H1 (cell line): ENCODE measurements around the gene PAX8. TPM values are rescaled to one million over a fixed set of nuclear protein-coding genes. Genes with fewer than 3 reads are reported as not detected.

Source experiments
- CTCF ChIA-PET: fragments of 300-600 bp; sonication (Branson Sonifier 250); formaldehyde crosslinking; loops from one replicate; lab custom pipeline; 2021; ENCODE audit not compliant: partially characterized antibody; lab: Charles Lee
- POLR2A ChIA-PET: fragments of 300-600 bp; sonication (Branson Sonifier 250); formaldehyde crosslinking; loops from one replicate; lab custom pipeline; 2021; ENCODE audit warnings: inconsistent platforms; ENCODE audit not compliant: partially characterized antibody; lab: Charles Lee
- DNase-seq, 2 experiments: peaks; one replicate each; pipeline versions ENCODE4 v3.0.0 to v3.0.0-alpha.2; 2010 to 2022; ENCODE audit warnings: low spot score in 2 of 2, low read depth in 1 of 2, mixed read lengths in 1 of 2
- FAIRE-seq: peaks from 2 replicates; lab custom pipeline; 2011; peaks lifted over from hg19 to GRCh38; lab: Jason Lieb, UNC
- H2AFZ ChIP-seq: 2 replicates; pipeline ENCODE4 v1.8.1; 2012; ENCODE audit warnings: low read length, inconsistent platforms
- H2AK5ac ChIP-seq: 2 replicates; pipeline ENCODE4 v1.6.1; 2013; ENCODE audit warnings: low read depth, low read length
- H2BK120ac ChIP-seq: replicated peaks from 2 replicates; pipeline ENCODE3; 2013; ENCODE audit warnings: low read depth, low read length, inconsistent platforms
- H2BK12ac ChIP-seq: 2 replicates; pipeline ENCODE4 v1.6.1; 2013; ENCODE audit warnings: low read depth, low read length
- H2BK15ac ChIP-seq: 2 replicates; pipeline ENCODE4 v1.6.1; 2013; ENCODE audit warnings: low read length
- H2BK20ac ChIP-seq: 2 replicates; pipeline ENCODE4 v1.6.1; 2013; ENCODE audit warnings: low read length
- H2BK5ac ChIP-seq: 2 replicates; pipeline ENCODE4 v1.6.1; 2013; ENCODE audit warnings: low read depth, low read length
- H3K14ac ChIP-seq: 2 replicates; pipeline ENCODE4 v1.6.1; 2013; ENCODE audit warnings: inconsistent platforms; ENCODE audit not compliant: insufficient read length
- H3K18ac ChIP-seq: 2 replicates; pipeline ENCODE4 v1.6.1; 2013; ENCODE audit warnings: low read length; ENCODE audit errors: extremely low read depth
- H3K23ac ChIP-seq: 2 replicates; pipeline ENCODE4 v1.6.1; 2013; ENCODE audit warnings: inconsistent platforms; ENCODE audit not compliant: insufficient read length
- H3K23me2 ChIP-seq: 2 replicates; pipeline ENCODE4 v1.6.1; 2013; ENCODE audit warnings: low read depth, low read length
- H3K27ac ChIP-seq: 2 replicates; pipeline ENCODE4 v1.6.1; 2011; ENCODE audit warnings: low read depth, low read length, inconsistent platforms
- H3K27me3 ChIP-seq, 4 experiments: replicated peaks in 1 of 4; 1 replicate in 1 of 4; 2 replicates in 3 of 4; pipeline versions ENCODE4 v1.6.1 to v1.8.1; 2011 to 2013; ENCODE audit warnings: low read length in 3 of 4, mild to moderate bottlenecking in 3 of 4, inconsistent platforms in 2 of 4, mixed read lengths in 2 of 4, moderate library complexity in 1 of 4; ENCODE audit not compliant: control insufficient read depth in 3 of 4, insufficient read depth in 3 of 4; ENCODE audit errors: extremely low read depth in 1 of 4
- H3K36me3 ChIP-seq, 4 experiments: 2 replicates each; pipeline versions ENCODE4 v1.6.1 to v1.8.1; 2011 to 2013; ENCODE audit warnings: mild to moderate bottlenecking in 4 of 4, low read length in 3 of 4, moderate library complexity in 2 of 4, control low read depth in 1 of 4, inconsistent platforms in 1 of 4; ENCODE audit not compliant: insufficient read depth in 4 of 4, control insufficient read depth in 2 of 4
- H3K4ac ChIP-seq: replicated peaks from 2 replicates; pipeline ENCODE3; 2013; ENCODE audit warnings: low read length, low read depth, mixed read lengths, inconsistent platforms; ENCODE audit not compliant: insufficient read length
- H3K4me1 ChIP-seq, 4 experiments: replicated peaks in 1 of 4; 1 replicate in 1 of 4; 2 replicates in 3 of 4; pipeline versions ENCODE4 v1.6.1 to v1.8.1; 2011 to 2013; ENCODE audit warnings: low read length in 3 of 4, inconsistent platforms in 2 of 4, mixed read lengths in 1 of 4; ENCODE audit not compliant: insufficient read depth in 4 of 4, control insufficient read depth in 3 of 4
- H3K4me2 ChIP-seq, 2 experiments: 2 replicates each; pipeline versions ENCODE4 v1.6.1 to v1.8.1; 2011 to 2013; ENCODE audit warnings: low read depth in 2 of 2, low read length in 2 of 2, control low read depth in 1 of 2, inconsistent platforms in 1 of 2, mild to moderate bottlenecking in 1 of 2; ENCODE audit not compliant: insufficient read depth in 1 of 2
- H3K4me3 ChIP-seq, 4 experiments: fragments of 200-600, 300-600 bp in 1 of 4; sonication (generic), shearing (Covaris generic), sonication (Bioruptor Twin) in 1 of 4; 2 replicates each; pipeline versions ENCODE4 v1.5.1 to v1.8.1; 2011 to 2016; ENCODE audit warnings: low read length in 4 of 4, low read depth in 3 of 4, control low read depth in 2 of 4, inconsistent platforms in 2 of 4, mild to moderate bottlenecking in 2 of 4, mixed read lengths in 1 of 4, moderate library complexity in 1 of 4; ENCODE audit not compliant: insufficient read depth in 2 of 4; ENCODE audit errors: extremely low read depth in 1 of 4
- H3K56ac ChIP-seq: replicated peaks from 2 replicates; pipeline ENCODE3; 2013; ENCODE audit warnings: low read depth, mild to moderate bottlenecking, mixed read lengths, low read length, inconsistent platforms; ENCODE audit not compliant: insufficient read length
- H3K79me1 ChIP-seq: 2 replicates; pipeline ENCODE4 v1.6.1; 2013; ENCODE audit warnings: low read depth, low read length, control low read depth
- H3K79me2 ChIP-seq, 2 experiments: 2 replicates each; pipeline versions ENCODE4 v1.6.1 to v1.8.1; 2012 to 2013; ENCODE audit warnings: low read length in 2 of 2, mild to moderate bottlenecking in 2 of 2, inconsistent platforms in 1 of 2; ENCODE audit not compliant: insufficient read depth in 2 of 2, control insufficient read depth in 1 of 2
- H3K9ac ChIP-seq, 4 experiments: replicated peaks in 1 of 4; 1 replicate in 1 of 4; 2 replicates in 3 of 4; pipeline versions ENCODE4 v1.6.1 to v1.8.1; 2011 to 2013; ENCODE audit warnings: low read depth in 3 of 4, low read length in 3 of 4, control low read depth in 2 of 4, mild to moderate bottlenecking in 2 of 4, moderate library complexity in 2 of 4, inconsistent platforms in 1 of 4; ENCODE audit errors: extremely low read depth in 1 of 4
- H3K9me3 ChIP-seq, 2 experiments: 2 replicates each; pipeline versions ENCODE4 v1.6.1 to v1.8.1; 2012 to 2013; ENCODE audit warnings: mild to moderate bottlenecking in 2 of 2, moderate library complexity in 2 of 2, control low read depth in 1 of 2, inconsistent platforms in 1 of 2, low read depth in 1 of 2, low read length in 1 of 2, mixed read lengths in 1 of 2; ENCODE audit not compliant: insufficient read depth in 2 of 2
- H4K20me1 ChIP-seq, 2 experiments: replicated peaks in 1 of 2; 2 replicates each; pipeline versions ENCODE3 to v1.8.1; 2011 to 2013; ENCODE audit warnings: inconsistent platforms in 2 of 2, low read length in 2 of 2, mild to moderate bottlenecking in 1 of 2; ENCODE audit not compliant: insufficient read depth in 2 of 2, control insufficient read depth in 1 of 2
- H4K5ac ChIP-seq: 2 replicates; pipeline ENCODE4 v1.6.1; 2013; ENCODE audit warnings: low read length, low read depth, mixed read lengths, inconsistent platforms; ENCODE audit not compliant: insufficient read length
- H4K8ac ChIP-seq: 2 replicates; pipeline ENCODE4 v1.8.0; 2013; ENCODE audit warnings: mild to moderate bottlenecking, moderate library complexity, low read length, inconsistent platforms; ENCODE audit not compliant: insufficient read depth; ENCODE audit errors: extremely low read depth
- H4K91ac ChIP-seq: replicated peaks from 2 replicates; pipeline ENCODE3; 2013; ENCODE audit warnings: low read length, mixed read lengths, inconsistent platforms; ENCODE audit not compliant: insufficient read length
- EGR1 ChIP-seq: IDR thresholded peaks from 2 replicates; pipeline ENCODE4 v1.6.1; 2011; ENCODE audit warnings: low read depth, low read length, borderline replicate concordance
- FOSL1 ChIP-seq: IDR thresholded peaks from 2 replicates; pipeline ENCODE4 v1.6.1; 2011; ENCODE audit warnings: mild to moderate bottlenecking, low read depth, low read length, moderate library complexity; ENCODE audit not compliant: insufficient read depth
- KDM1A ChIP-seq: fragments of 200-600, 300-600 bp; sonication (generic); IDR thresholded peaks from 2 replicates; pipeline ENCODE4 v1.7.1; 2016; ENCODE audit warnings: mild to moderate bottlenecking, low read length, borderline replicate concordance
- WGBS, 2 experiments: shearing (Covaris generic) in 1 of 2; methylation state at CpG; one replicate each; pipeline versions ENCODE4 v1.1.6 to v1.1.7; 2013 to 2015; ENCODE audit warnings: low lambda C conversion rate in 2 of 2, mixed read lengths in 2 of 2, inconsistent platforms in 1 of 2, low coverage in 1 of 2, missing lambda C conversion rate in 1 of 2; ENCODE audit not compliant: insufficient replicate concordance in 2 of 2, insufficient coverage in 1 of 2, insufficient read length in 1 of 2; ENCODE audit errors: extremely low coverage in 1 of 2, missing lambda C conversion rate in 1 of 2; 5-methylcytosine and 5-hydroxymethylcytosine counted together
- polyA plus RNA-seq, 7 experiments: library from polyadenylated mRNA; depleted of rRNA in 3 of 7; stranded (reverse) in 5 of 7; unstranded in 2 of 7; fragments of >200 nt in 5 of 7; fragments of 200-250 nt in 2 of 7; gene quantifications; 1 replicate in 5 of 7; 2 replicates in 1 of 7; 4 replicates in 1 of 7; pipeline versions ENCODE4 v1.2.1 to v1.2.3, GENCODE V29; 2011 to 2013; ENCODE audit warnings: missing spikeins in 2 of 7, mixed read lengths in 2 of 7
- total RNA-seq: library from RNA; stranded (reverse); fragmentation: NEBNext Ultra II Directional; extraction: Animal tissue kit (Norgen Biotek cat#: 25700); gene quantifications from 2 replicates; pipeline ENCODE4 v1.2.1, GENCODE V29; 2021
- TF ChIP-seq, protein P1 (sequence below): IDR thresholded peaks from 2 replicates; pipeline ENCODE4 v1.6.1; 2011; ENCODE audit warnings: low read depth, mild to moderate bottlenecking, low read length; ENCODE audit not compliant: insufficient read depth

The PAX8 gene
- total and polyA plus RNA-seq, 2 of the 8 experiments (the other 6 are each of a cell fraction or from before 2014, with no cell fraction given): 0.02 TPM; not detected in 1

DNA sequence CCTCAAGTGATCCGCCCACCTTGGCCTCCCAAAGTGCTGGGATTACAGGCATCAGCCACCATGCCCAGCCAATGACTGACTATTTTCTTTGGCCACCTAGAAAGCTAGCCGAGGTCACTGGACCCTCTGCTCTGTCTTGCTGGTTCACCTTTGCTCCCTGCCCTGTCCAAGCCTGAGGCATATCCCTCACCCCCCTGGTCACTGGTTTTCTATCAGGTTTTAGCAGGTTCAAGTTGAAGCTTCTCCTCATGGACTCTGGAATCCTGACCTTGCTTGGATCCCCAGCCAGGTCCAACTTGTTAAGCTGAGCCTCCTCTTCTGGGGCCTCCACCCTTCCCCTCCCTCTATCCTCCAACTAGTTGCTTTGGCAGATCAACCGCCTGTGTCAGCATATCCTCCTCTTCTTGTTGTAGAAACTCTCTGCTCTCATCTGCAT is 33.4 kb downstream of the PAX8 start:
- Histone ChIP-seq H3K79me1 (no peaks in the 10 kb centered on the region), H3K14ac (no peak overlapping the region), H4K8ac (no peak overlapping the region), H3K9ac (no peak overlapping the region), H3K23me2 (0 out of 2 replicates have a peak, but pooled peaks cover 2% of the 10 kb centered on the region), H3K36me3 (no peaks in the 10 kb centered on the region; a peak in 1 of 8 replicates), H3K18ac (no peak overlapping the region), H3K4ac (no peak overlapping the region), H2BK15ac (no peak overlapping the region), H2AK5ac (no peak overlapping the region), H4K91ac (no peak overlapping the region), H2BK12ac (no peak overlapping the region), H2BK5ac (no peak overlapping the region), H3K4me1 (0 out of 7 replicates have a peak, but pooled peaks cover 0 to 1% (median 0%) of the 10 kb centered on the region in 4 experiments), H3K56ac (no peak overlapping the region), H2BK120ac (no peak overlapping the region), H3K9me3 (no peaks in the 10 kb centered on the region), H4K20me1 (no peaks in the 10 kb centered on the region), H2AFZ (0 out of 2 replicates have a peak overlapping the region, but pooled peaks have one; percentile 62), H3K79me2 (no peaks in the 10 kb centered on the region), H2BK20ac (no peak overlapping the region), H3K27ac (no peak overlapping the region), H3K4me3 (no peak overlapping the region), H3K4me2 (no peak overlapping the region), H3K23ac (no peak overlapping the region), H4K5ac (no peak overlapping the region), H3K27me3 (no peaks in the 10 kb centered on the region)
- TF ChIP-seq, protein P1, sequence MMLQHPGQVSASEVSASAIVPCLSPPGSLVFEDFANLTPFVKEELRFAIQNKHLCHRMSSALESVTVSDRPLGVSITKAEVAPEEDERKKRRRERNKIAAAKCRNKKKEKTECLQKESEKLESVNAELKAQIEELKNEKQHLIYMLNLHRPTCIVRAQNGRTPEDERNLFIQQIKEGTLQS: no peak
- TF ChIP-seq EGR1: no peak
- TF ChIP-seq KDM1A: no peak
- no peak for TF ChIP-seq FOSL1
- WGBS, 2 experiments: 89% methylated on average over 3 of the region's 3 CpGs; no CpG with 5 or more reads in 1 of the 2 experiments
- POLR2A ChIA-PET: interaction anchor here (1.1 kb wide), 1 partner anchor 28 kb away, joined by 3 read pairs; no protein-coding TSS in a partner anchor
- CTCF ChIA-PET: interaction anchor here (0.6 to 9.1 kb wide), 6 partner anchors 6 to 644 kb away, joined by 3 to 145 read pairs (median 6); no protein-coding TSS in a partner anchor
- DNase-seq (no peak), FAIRE-seq (no peak)
